DMS 273 (cell line): ENCODE data around the gene ORAI3.

Experiments
- DNase-seq: peaks from one replicate; lab custom pipeline; 2025; ENCODE audit not compliant: unreplicated experiment; lab: John Stamatoyannopoulos, UW

The ORAI3 gene

GRCh38 chr16:30948667-30949649, at the start of gene ORAI3:
Gene ORAI3, plus strand, starts transcription at chr16:30949068. Its CDS starts 222 bp downstream, at chr16:30949290.
- peak; percentile 76 for DNase-seq

DNA sequence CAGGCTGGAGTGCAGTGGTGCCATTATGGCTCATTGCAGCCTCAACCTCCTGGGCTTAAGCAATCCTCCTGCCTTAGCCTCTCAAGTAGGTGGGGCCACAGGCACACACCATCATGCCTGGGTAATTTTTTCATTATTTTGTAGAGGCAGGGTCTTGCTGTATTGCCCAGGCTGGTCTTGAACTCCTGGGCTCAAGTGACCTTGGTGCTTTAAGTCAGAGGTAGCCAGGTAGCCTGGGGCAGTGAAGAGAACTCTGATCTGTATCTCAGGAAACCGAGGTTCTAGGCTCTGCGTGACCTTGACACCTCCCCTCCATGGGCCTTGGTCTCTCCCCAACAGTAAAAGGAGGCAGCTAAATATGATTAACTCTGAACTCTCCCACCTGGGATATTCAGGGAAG, 49.1 kb upstream of the ORAI3 start:
- DNase-seq = no peak

DNA sequence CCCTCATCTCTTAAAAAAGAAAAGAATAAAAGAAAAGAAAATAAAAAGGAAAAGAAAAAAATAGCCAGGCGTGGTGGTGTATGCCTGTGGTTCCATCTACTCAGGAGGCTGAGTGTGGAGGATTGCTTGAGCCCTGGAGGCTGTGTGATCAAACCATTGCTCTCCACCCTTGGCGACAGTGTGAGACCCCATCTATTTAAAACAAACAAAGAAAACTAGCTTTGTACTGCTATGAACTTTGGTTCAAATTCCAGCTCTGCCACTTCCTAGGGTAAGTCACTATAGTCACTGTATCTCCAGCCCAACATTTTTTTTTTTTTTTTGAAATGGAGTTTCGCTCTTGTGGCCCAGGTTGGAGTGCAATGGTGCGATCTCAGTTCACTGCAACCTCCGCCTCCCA, 48.3 kb upstream of the ORAI3 start:
- no peak for DNase-seq

GRCh38 chr16:30901201-30902028, 47.5 kb upstream of the ORAI3 start:
- DNase-seq = peak; percentile 60

GRCh38 chr16:30902029-30902972, 46.6 kb upstream of the ORAI3 start:
- DNase-seq = peak; percentile 85

DNA sequence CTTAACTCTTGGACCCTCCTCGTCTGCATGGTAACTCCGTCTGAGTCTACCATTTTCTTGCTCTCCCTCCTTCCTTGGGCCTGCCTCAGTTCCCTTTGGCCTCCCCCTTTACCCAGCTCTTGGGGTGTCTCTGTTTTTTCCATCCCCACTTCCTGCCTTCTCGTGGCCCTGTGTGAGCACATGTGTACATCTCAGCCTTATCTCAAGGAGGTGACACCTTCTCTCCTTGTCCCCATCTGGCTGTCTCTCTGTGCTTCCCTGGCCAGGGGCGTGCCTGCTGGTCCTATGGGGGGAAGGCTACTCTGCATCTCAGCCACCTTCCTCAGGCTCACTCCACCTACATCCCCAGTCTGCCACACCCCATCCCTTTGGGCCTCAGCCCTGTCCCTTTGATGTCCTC, 45.9 kb upstream of the ORAI3 start:
- no peak for DNase-seq

GRCh38 chr16:30903596-30903995, 45.3 kb upstream of the ORAI3 start:
- DNase-seq = peak; percentile 54

DNA sequence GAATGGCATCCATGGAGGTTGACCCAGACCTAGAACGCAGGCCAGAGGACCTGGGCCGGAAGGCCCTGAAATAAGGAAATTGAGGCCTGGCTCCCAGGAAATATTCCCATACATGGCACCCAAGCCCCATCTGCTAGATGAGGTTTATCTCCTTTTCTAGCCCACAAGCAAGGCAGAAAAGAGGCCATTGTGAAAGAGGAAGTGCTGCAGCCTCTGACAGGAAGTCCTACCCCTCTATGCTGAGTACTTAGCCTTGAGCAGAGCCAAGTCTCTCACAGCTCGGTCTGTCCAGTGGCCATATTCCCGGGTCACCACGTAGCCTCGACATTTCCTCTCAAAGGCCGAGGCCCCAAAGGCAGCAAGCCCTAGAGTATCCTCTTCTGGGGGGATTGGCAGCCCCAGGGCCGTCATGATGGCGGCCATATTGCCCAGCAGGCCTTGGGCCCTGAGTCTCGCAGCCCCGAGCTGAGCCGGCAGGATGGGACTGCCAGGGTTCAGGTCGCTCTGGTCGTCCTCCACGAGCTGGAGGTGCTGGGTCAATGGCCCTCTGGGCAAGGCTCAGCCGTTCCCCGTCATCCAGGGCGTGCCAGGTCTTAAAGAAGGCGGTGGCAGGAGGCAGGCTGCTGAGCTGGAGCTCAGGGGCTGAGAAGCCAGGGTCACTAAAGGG, 44.6 kb upstream of the ORAI3 start:
- DNase-seq = no peak

DNA sequence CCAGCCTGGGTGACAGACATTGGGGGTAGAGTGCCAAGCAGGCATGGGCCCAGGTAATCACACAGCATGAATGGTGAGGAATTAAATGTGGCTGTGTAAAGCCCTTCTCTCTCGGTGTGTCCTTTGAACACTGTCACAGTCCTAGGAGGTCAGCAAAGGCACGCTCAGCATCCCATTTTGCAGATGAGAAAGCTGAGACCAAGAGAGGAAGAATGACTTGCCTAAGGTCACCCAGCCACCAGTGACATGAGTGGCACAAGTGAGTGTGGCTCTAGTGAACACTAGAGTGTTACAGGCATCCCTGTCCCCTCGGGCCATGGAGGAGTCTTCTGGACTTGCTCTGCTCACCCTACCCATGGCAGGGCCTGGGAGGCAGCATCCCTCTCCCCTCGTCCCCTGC, 41.8 kb upstream of the ORAI3 start:
- DNase-seq = no peak

DNA sequence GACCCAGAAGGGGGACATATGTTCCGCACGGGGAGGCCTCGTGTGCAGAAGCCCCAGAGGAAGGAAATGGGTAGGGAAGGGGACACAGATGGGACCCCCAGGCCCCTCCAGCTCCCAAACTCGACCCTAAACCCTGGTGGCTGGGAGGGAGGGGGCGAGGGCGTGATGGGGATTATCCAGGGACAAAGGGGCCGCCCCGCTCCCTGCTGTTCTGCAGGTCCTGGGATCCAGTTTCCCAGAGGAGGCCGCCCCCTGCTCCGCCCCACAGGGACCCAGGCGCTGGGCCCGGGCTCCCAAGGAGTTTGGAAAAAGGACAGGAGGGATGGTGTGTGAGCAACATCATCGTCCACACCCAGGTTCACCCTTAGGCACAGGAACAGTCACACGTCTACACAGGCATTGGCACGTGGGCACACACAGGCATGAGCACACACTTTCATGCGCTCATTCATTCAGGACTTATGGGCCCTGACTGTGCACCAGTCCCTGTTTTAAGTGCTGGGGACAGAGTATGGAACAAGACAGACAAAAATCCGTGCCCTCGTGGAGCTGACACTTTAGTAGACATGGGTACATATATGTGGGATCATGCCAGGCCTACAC, 38.3 kb upstream of the ORAI3 start:
- DNase-seq = no peak

DNA sequence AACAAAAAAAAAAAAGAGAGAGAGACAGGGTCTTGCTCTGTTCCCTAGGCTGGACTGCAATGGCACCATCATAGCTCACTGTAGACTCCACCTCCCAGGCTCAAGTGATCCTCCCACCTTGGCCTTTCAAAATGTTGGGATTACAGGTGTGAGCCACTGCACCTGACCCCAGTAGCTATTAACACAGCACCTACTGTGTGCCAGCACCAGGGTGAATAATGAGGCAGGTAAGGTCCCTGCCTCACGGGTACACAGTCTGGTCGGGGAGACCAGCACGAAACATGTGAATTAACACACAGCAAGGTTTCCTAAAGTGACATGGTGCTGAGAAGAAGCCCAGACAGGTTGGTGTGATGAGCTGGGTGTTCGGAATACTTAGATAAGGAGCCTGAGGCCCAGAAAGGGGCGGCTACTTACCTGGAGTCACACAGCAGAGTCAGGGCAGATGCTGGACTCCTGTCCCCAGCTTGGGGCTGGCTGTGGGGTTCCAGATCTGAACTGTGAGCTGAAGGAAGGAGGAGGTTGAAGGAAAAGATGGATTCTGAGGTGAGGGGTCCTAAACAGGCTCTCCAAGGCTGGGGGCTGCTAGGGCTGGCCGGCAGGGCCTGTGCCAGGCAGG, 36.0 kb upstream of the ORAI3 start:
- no peak for DNase-seq

DNA sequence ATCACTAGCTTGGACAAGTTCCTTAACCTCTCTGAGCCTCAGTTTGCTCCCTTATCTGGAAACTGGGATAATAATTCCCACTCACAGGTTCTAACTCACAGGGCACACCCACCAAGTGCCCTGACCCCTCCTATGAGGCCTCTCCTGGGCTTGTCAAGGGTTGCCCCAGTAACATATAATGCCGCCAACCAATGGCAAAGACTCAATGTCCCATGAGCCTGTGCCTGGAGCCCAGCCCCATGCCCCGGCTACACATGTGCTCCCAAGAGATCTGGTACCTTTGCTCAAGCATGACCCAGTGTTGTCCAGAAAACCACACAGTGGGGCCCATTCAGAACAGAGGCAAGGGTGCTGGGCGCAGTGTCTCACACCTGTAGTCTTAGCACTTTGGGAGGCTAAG, 34.0 kb upstream of the ORAI3 start:
- DNase-seq = no peak

GRCh38 chr16:30918614-30919013, 30.3 kb upstream of the ORAI3 start:
- no peak for DNase-seq

- DNase-seq = no peak
Observed at GRCh38 chr16:30920891-30921290, 28.0 kb upstream of the ORAI3 start.

- no peak for DNase-seq
Observed at GRCh38 chr16:30921459-30921747, 27.5 kb upstream of the ORAI3 start.

- DNase-seq = peak; percentile 95
Observed at GRCh38 chr16:30921748-30922419, 27.0 kb upstream of the ORAI3 start.

DNA sequence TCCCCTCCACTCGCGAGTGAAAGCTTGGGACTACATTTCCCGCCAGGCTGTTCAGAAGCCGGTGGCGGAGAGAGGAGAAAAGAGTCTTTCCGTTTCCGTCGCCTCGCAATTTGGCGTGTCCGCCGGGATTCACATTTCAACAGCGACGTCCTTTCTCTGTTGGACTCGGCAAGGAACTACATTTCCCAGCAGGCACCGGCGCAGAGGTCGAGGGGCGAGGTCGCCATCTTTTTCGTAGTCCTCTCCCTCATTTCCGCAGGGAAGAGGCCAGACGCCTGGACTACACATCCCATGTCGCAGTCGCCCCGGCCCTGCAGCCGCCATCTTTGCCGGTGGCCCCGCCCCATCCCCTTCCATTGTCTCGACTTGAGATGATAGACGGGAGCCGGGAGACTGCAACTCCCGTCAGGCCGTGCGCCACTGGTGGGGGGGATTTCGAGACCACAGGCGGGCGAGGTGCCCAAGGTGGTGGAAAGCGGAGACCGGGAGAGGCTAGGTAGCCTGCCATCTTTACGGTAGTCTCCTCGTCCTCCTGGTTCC, 26.4 kb upstream of the ORAI3 start:
- peak; percentile 100 for DNase-seq

- peak; percentile 100 for DNase-seq
Observed at GRCh38 chr16:30922960-30923535, 25.8 kb upstream of the ORAI3 start.
